HG03378 (cell line): Measurements from ENCODE around the gene KLRK1.
"Not testable (repeated sequence)": the region's sequence is repeated elsewhere in the genome, so short reads cannot be mapped to it uniquely, and the experiment has no call there.

Source experiments
- ATAC-seq: cut with Tn5 transposase; IDR thresholded peaks from one replicate; pipeline ENCODE4 v1.9.1; 2021; ENCODE audit warnings: mild to moderate bottlenecking, moderate library complexity; ENCODE audit not compliant: unreplicated experiment

Gene KLRK1

GRCh38 chr12:10362828-10363657 is 26.8 kb downstream of the KLRK1 start:
- no peak for ATAC-seq

GRCh38 chr12:10362325-10362724 is 27.5 kb downstream of the KLRK1 start:
- ATAC-seq: no peak

- no peak for ATAC-seq
These were observed 28.2 kb downstream of the KLRK1 start for GRCh38 chr12:10361622-10362021.

GRCh38 chr12:10361084-10361483 is 28.8 kb downstream of the KLRK1 start:
- no peak for ATAC-seq

- no peak for ATAC-seq
These were observed 30.9 kb downstream of the KLRK1 start for GRCh38 chr12:10358969-10359368.

- ATAC-seq: no peak
These were observed 31.7 kb downstream of the KLRK1 start for GRCh38 chr12:10358131-10358530.

- no peak for ATAC-seq
These were observed 35.3 kb downstream of the KLRK1 start for GRCh38 chr12:10354502-10354901.

GRCh38 chr12:10354071-10354470 is 35.8 kb downstream of the KLRK1 start:
- ATAC-seq: no peak

- ATAC-seq: not testable (repeated sequence)
These were observed 38.4 kb downstream of the KLRK1 start for GRCh38 chr12:10351457-10351856.

GRCh38 chr12:10341892-10342509 is 47.8 kb downstream of the KLRK1 start:
- ATAC-seq: no peak

GRCh38 chr12:10340946-10341345 is 48.9 kb downstream of the KLRK1 start:
- not testable (repeated sequence) for ATAC-seq

GRCh38 chr12:10339053-10339840 is 50.6 kb downstream of the KLRK1 start:
- ATAC-seq: no peak

- ATAC-seq: not testable (repeated sequence)
These were observed 51.4 kb downstream of the KLRK1 start for GRCh38 chr12:10338470-10338869.

GRCh38 chr12:10336196-10336595 is 53.6 kb downstream of the KLRK1 start:
- not testable (repeated sequence) for ATAC-seq

- ATAC-seq: no peak
These were observed 58.1 kb downstream of the KLRK1 start for GRCh38 chr12:10331642-10332239.

GRCh38 chr12:10328691-10329090 is 61.1 kb downstream of the KLRK1 start:
- not testable (repeated sequence) for ATAC-seq
